HepG2 (cell line): ENCODE results near the gene SOCS1. TPM values are rescaled to one million over a fixed set of nuclear protein-coding genes. Genes with fewer than 3 reads are reported as not detected.

ENCODE experiments used
- ATAC-seq: fragments of 200-7000 bp; cut with Tn5 transposase; 3 replicates; pipeline ENCODE4 v1.9.1; 2020; ENCODE audit warnings: mild to moderate bottlenecking, moderate library complexity
- BruUV-seq: library from RNA; stranded (reverse); fragments of 400-500 nt; replicated peaks from 2 replicates; lab custom pipeline; 2021; lab: Mats Ljungman, UMichigan
- CTCF ChIA-PET: fragments of 300-600 bp; formaldehyde crosslinking; extraction: SDS; loops from one replicate; lab custom pipeline; 2021; ENCODE audit warnings: low total read pairs, inconsistent platforms, low intra/inter-chr PET ratio; lab: Yijun Ruan, JAX
- POLR2A ChIA-PET: fragments of 350-600 bp; sonication (Branson Sonifier 250); formaldehyde crosslinking; loops from one replicate; lab custom pipeline; 2020; ENCODE audit warnings: antibody characterized with exemption, inconsistent platforms; lab: Yijun Ruan, JAX
- DNase-seq: peaks from one replicate; pipeline ENCODE4 v3.0.0-alpha.2; 2015; ENCODE audit warnings: low spot score
- FAIRE-seq: peaks from 3 replicates; lab custom pipeline; 2011; peaks lifted over from hg19 to GRCh38; lab: Jason Lieb, UNC
- H2AFZ ChIP-seq: one replicate; pipeline ENCODE4 v1.6.1; 2011; ENCODE audit warnings: low read length, inconsistent platforms
- H3K27ac ChIP-seq: fragments of 300-600 bp; 3 replicates; pipeline ENCODE4 v1.8.0; 2011; ENCODE audit warnings: mixed run types, mild to moderate bottlenecking, mixed read lengths, low read length, inconsistent platforms; ENCODE audit not compliant: insufficient read depth; ENCODE audit errors: extremely low read length
- H3K27me3 ChIP-seq, 2 experiments: fragments of 200-600 bp in 1 of 2; 2 replicates in 1 of 2; 3 replicates in 1 of 2; pipeline versions ENCODE4 v1.6.0 to v1.8.0; 2011; ENCODE audit warnings: low read length in 2 of 2, mild to moderate bottlenecking in 2 of 2, moderate library complexity in 2 of 2, inconsistent platforms in 1 of 2; ENCODE audit not compliant: insufficient read depth in 2 of 2, control insufficient read depth in 1 of 2
- H3K36me3 ChIP-seq, 2 experiments: fragments of 200-600 bp in 1 of 2; replicated peaks in 1 of 2; 2 replicates in 1 of 2; 3 replicates in 1 of 2; pipeline versions ENCODE4 v1.5.1 to v1.8.0; 2011; ENCODE audit warnings: low read length in 2 of 2, inconsistent platforms in 1 of 2; ENCODE audit not compliant: insufficient read depth in 2 of 2, control insufficient read depth in 1 of 2
- H3K4me1 ChIP-seq: 2 replicates; pipeline ENCODE4 v1.5.1; 2012; ENCODE audit warnings: low read length, inconsistent platforms; ENCODE audit not compliant: insufficient read depth
- H3K4me2 ChIP-seq: 2 replicates; pipeline ENCODE4 v1.6.0; 2011; ENCODE audit warnings: low read depth, low read length, inconsistent platforms
- H3K4me3 ChIP-seq, 3 experiments: fragments of 200-600 bp in 1 of 3; sonication (generic), shearing (Covaris generic) in 1 of 3; replicated peaks in 1 of 3; 2 replicates each; pipeline ENCODE4 v1.5.1; 2011 to 2016; ENCODE audit warnings: low read length in 3 of 3, inconsistent platforms in 2 of 3, low read depth in 2 of 3, mild to moderate bottlenecking in 2 of 3, control low read depth in 1 of 3, mixed read lengths in 1 of 3; ENCODE audit not compliant: insufficient read depth in 1 of 3
- H3K79me2 ChIP-seq: one replicate; pipeline ENCODE4 v1.6.1; 2011; ENCODE audit warnings: low read length, inconsistent platforms; ENCODE audit not compliant: insufficient read depth
- H3K9ac ChIP-seq: 2 replicates; pipeline ENCODE4 v1.6.0; 2011; ENCODE audit warnings: mild to moderate bottlenecking, low read depth, low read length, inconsistent platforms; ENCODE audit not compliant: insufficient read depth
- H3K9me3 ChIP-seq: 2 replicates; pipeline ENCODE4 v1.5.1; 2012; ENCODE audit warnings: mild to moderate bottlenecking, low read length
- H4K20me1 ChIP-seq: 2 replicates; pipeline ENCODE4 v1.6.0; 2011; ENCODE audit warnings: inconsistent platforms, mild to moderate bottlenecking, low read length, moderate library complexity; ENCODE audit not compliant: insufficient read depth
- HCFC1 ChIP-seq: fragments of 150-350 bp; IDR thresholded peaks from 2 replicates; pipeline ENCODE4 v1.6.1; 2014; ENCODE audit warnings: low read depth, low read length
- HNRNPK ChIP-seq: fragments of 200-400 bp; formaldehyde crosslinking; IDR thresholded peaks from 2 replicates; pipeline ENCODE4 v1.6.1; 2018; ENCODE audit warnings: low read length, low read depth, moderate library complexity, mild to moderate bottlenecking; ENCODE audit not compliant: poor library complexity, severe bottlenecking
- MEIS1 ChIP-seq: sonication (generic); formaldehyde crosslinking; IDR thresholded peaks from 2 replicates; pipeline ENCODE4 v1.9.0; 2021; ENCODE audit warnings: mild to moderate bottlenecking, missing genetic modification reagents, moderate library complexity, borderline replicate concordance
- XRCC5 ChIP-seq: fragments of 200-400 bp; formaldehyde crosslinking; optimal IDR thresholded peaks from 2 replicates; pipeline ENCODE3; 2017; ENCODE audit warnings: mild to moderate bottlenecking, low read length
- ZC3H13 ChIP-seq: sonication (generic); formaldehyde crosslinking; IDR thresholded peaks from 2 replicates; pipeline ENCODE4 v1.8.1; 2023; ENCODE audit warnings: mild to moderate bottlenecking, missing genetic modification reagents, moderate library complexity
- ZNF274 ChIP-seq: sonication (generic); formaldehyde crosslinking; IDR thresholded peaks from 2 replicates; pipeline ENCODE4 v1.5.1; 2020; ENCODE audit warnings: mild to moderate bottlenecking, missing genetic modification reagents
- ZNF530 ChIP-seq: sonication (generic); formaldehyde crosslinking; IDR thresholded peaks from 2 replicates; pipeline ENCODE4 v1.5.0; 2020; ENCODE audit warnings: low read depth, mild to moderate bottlenecking, missing genetic modification reagents
- ZNF572 ChIP-seq: sonication (generic); formaldehyde crosslinking; IDR thresholded peaks from 2 replicates; pipeline ENCODE4 v1.5.1; 2020; ENCODE audit warnings: mild to moderate bottlenecking, missing genetic modification reagents
- ZNF607 ChIP-seq: sonication (generic); formaldehyde crosslinking; IDR thresholded peaks from 2 replicates; pipeline ENCODE4 v1.5.1; 2020; ENCODE audit warnings: missing genetic modification reagents, mild to moderate bottlenecking, borderline replicate concordance
- WGBS: methylation state at CpG from one replicate; pipeline ENCODE4 v1.1.6; 2017; ENCODE audit warnings: low lambda C conversion rate; 5-methylcytosine and 5-hydroxymethylcytosine counted together
- in situ Hi-C: cut with HindIII; loops from 2 replicates; pipeline ENCODE4 v1.10.0; 2017; ENCODE audit warnings: low pct_unique_long_range_greater_than_20kb; ENCODE audit not compliant: extremely low pct_ligation_motif_present
- intact Hi-C: fragments of 100-400 bp; cut with micrococcal nuclease; formaldehyde crosslinking; loops from one replicate; pipeline ENCODE4 v1.10.0; 2022; ENCODE audit not compliant: unreplicated experiment
- polyA plus RNA-seq, 8 experiments: library from polyadenylated mRNA; depleted of rRNA in 3 of 8; stranded (reverse) in 7 of 8; unstranded in 1 of 8; fragments of >200 nt; fragmentation: Illumina TruSeq in 4 of 8; extraction: Trizol in 4 of 8; gene quantifications; 2 replicates each; pipeline versions ENCODE4 v1.2.1 to v1.2.3, GENCODE V29; 2011 to 2016; ENCODE audit warnings: low read depth in 4 of 8, missing spikeins in 1 of 8, mixed read lengths in 1 of 8; ENCODE audit not compliant: insufficient read depth in 1 of 8
- total RNA-seq, 5 experiments: library from RNA; depleted of rRNA; stranded (reverse); fragments of >200 nt; fragmentation: Illumina TruSeq; extraction: Trizol; gene quantifications; 2 replicates each; pipeline ENCODE4 v1.2.3, GENCODE V29; 2016; ENCODE audit warnings: low read depth in 1 of 5
- TF ChIP-seq, protein P1 (sequence below): sonication (generic); formaldehyde crosslinking; IDR thresholded peaks from 2 replicates; pipeline ENCODE4 v1.8.0; 2022; ENCODE audit warnings: missing genetic modification reagents, mild to moderate bottlenecking, moderate library complexity, borderline replicate concordance
- TF ChIP-seq, protein P2 (sequence below): sonication (generic); formaldehyde crosslinking; IDR thresholded peaks from 2 replicates; pipeline ENCODE4 v1.5.0; 2020; ENCODE audit warnings: mild to moderate bottlenecking, missing genetic modification reagents, borderline replicate concordance

SOCS1 gene
- total and polyA plus RNA-seq, 2 of the 13 experiments (the other 11 are each of a cell fraction or from before 2014, with no cell fraction given) = 5.3 to 6.3 TPM

GRCh38 chr16:11272484-11272883 lies 16.5 kb upstream of the SOCS1 start:
- H2AFZ ChIP-seq = no peak overlapping the region
- intact Hi-C loops = no loop called here
- no peak for DNase-seq
- TF ChIP-seq ZNF572 (CRISPR knock-in tag) (0 out of 2 replicates have a peak, but pooled peaks have one; percentile 41), ZNF607 (CRISPR knock-in tag) (no peak), ZNF530 (CRISPR knock-in tag) (peak; percentile 48; the same call in 1 of the 2 replicates), HNRNPK (no peak), ZNF274 (CRISPR knock-in tag) (0 out of 2 replicates have a peak, but pooled peaks have one; percentile 11), XRCC5 (peak; percentile 5), HCFC1 (no peak), MEIS1 (CRISPR knock-in tag) (no peak), ZC3H13 (CRISPR knock-in tag) (0 out of 2 replicates have a peak, but pooled peaks have one; percentile 45)
- TF ChIP-seq, protein P1, sequence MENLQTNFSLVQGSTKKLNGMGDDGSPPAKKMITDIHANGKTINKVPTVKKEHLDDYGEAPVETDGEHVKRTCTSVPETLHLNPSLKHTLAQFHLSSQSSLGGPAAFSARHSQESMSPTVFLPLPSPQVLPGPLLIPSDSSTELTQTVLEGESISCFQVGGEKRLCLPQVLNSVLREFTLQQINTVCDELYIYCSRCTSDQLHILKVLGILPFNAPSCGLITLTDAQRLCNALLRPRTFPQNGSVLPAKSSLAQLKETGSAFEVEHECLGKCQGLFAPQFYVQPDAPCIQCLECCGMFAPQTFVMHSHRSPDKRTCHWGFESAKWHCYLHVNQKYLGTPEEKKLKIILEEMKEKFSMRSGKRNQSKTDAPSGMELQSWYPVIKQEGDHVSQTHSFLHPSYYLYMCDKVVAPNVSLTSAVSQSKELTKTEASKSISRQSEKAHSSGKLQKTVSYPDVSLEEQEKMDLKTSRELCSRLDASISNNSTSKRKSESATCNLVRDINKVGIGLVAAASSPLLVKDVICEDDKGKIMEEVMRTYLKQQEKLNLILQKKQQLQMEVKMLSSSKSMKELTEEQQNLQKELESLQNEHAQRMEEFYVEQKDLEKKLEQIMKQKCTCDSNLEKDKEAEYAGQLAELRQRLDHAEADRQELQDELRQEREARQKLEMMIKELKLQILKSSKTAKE (CRISPR knock-in tag) = no peak
- TF ChIP-seq, protein P2, sequence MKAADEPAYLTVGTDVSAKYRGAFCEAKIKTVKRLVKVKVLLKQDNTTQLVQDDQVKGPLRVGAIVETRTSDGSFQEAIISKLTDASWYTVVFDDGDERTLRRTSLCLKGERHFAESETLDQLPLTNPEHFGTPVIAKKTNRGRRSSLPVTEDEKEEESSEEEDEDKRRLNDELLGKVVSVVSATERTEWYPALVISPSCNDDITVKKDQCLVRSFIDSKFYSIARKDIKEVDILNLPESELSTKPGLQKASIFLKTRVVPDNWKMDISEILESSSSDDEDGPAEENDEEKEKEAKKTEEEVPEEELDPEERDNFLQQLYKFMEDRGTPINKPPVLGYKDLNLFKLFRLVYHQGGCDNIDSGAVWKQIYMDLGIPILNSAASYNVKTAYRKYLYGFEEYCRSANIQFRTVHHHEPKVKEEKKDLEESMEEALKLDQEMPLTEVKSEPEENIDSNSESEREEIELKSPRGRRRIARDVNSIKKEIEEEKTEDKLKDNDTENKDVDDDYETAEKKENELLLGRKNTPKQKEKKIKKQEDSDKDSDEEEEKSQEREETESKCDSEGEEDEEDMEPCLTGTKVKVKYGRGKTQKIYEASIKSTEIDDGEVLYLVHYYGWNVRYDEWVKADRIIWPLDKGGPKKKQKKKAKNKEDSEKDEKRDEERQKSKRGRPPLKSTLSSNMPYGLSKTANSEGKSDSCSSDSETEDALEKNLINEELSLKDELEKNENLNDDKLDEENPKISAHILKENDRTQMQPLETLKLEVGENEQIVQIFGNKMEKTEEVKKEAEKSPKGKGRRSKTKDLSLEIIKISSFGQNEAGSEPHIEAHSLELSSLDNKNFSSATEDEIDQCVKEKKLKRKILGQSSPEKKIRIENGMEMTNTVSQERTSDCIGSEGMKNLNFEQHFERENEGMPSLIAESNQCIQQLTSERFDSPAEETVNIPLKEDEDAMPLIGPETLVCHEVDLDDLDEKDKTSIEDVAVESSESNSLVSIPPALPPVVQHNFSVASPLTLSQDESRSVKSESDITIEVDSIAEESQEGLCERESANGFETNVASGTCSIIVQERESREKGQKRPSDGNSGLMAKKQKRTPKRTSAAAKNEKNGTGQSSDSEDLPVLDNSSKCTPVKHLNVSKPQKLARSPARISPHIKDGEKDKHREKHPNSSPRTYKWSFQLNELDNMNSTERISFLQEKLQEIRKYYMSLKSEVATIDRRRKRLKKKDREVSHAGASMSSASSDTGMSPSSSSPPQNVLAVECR (CRISPR knock-in tag) = 0 out of 2 replicates have a peak, but pooled peaks have one; percentile 0
- TF ChIP-seq, all 625 proteins: peak for 6
- Histone ChIP-seq H3K9me3 (no peaks in the 10 kb centered on the region), H3K4me2 (no peak overlapping the region), H3K27ac (peak overlapping the region; percentile 81), H3K4me3 (no peak overlapping the region), H3K27me3 (no peaks in the 10 kb centered on the region), H3K4me1 (peaks cover 90% of the 10 kb centered on the region), H4K20me1 (no peaks in the 10 kb centered on the region), H3K9ac (no peak overlapping the region), H3K79me2 (no peaks in the 10 kb centered on the region), H3K36me3 (no peaks in the 10 kb centered on the region)
- in situ Hi-C loops = no loop called here
- 86% methylated on average over 6 of the region's 6 CpGs for WGBS
- ChIA-PET POLR2A (interaction anchor here (2.9 to 14.0 kb wide), 2 partner anchors 15 to 25 kb away, joined by 31 to 351 read pairs; partner anchors contain the start of gene SOCS1), CTCF (no interaction called here)
- ATAC-seq (no peak), FAIRE-seq (no peak)
- BruUV-seq = no TSS peak
